Measurements from ENCODE around the gene NUDT22. TPM values are rescaled to one million over a fixed set of nuclear protein-coding genes. Genes with fewer than 3 reads are reported as not detected.

Gene NUDT22
- total RNA-seq, 1 experiment from 2014 or later: 31.9 TPM

DNA sequence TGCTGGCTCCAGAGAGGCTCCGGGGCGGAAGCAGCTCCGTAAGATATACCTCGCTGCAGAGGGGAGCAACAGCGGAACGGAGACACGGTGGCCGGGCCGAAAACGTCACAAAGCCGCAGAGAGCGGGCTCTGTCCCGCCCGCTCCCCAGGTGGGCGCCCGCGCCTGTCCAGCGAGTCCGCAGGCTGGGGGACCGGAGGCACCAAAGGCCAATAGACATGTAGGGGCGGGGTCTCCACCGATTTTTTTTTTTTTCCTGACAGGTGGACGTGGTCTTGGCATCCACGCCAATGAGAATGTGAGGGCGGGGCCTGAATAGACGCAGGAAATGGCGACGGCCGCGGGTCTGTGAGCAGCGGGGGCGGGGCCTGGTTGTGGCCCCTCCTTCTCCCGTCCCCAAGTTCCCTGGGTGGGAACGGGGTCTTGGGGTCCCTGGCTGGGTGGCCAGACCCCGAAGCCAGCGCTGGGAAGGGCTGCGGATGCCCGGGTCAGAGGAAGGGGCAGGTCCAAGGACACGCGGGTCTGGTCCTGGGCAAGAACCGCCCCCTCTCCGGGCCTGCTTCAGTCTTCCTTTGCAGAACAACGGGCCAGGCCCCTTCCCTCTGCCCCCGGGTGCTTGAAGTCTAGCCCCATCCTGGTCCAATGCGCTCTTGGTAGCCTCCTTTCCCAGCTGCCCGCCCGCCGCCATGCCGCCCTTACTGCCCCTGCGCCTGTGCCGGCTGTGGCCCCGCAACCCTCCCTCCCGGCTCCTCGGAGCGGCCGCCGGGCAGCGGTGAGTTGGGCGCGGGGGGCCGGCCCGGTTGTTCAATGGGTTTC lies 4.3 kb downstream of the NUDT22 start, which contains the start of gene DNAJC4:
Gene DNAJC4 (plus strand): TSS at position 378 of the 814 bp plus-strand sequence. CDS start 307 bp downstream, at position 685.
- peaks cover 2% of the 10 kb centered on the region; the same call in 1 of the 2 replicates for H3K36me3 ChIP-seq (ENCODE audit: control insufficient read depth, insufficient read depth, low read length)
- POLR2A ChIA-PET: interaction anchor here (1.0 to 1.3 kb wide), 2 partner anchors 11 to 15 kb away, joined by 4 to 5 read pairs; no protein-coding TSS in a partner anchor
- Mint-ChIP-seq H3K9me3 (ENCODE audit: unreplicated experiment) (no peaks in the 10 kb centered on the region), H3K27me3 (ENCODE audit: insufficient read depth, unreplicated experiment) (no peaks in the 10 kb centered on the region), H3K27ac (ENCODE audit: unreplicated experiment) (peak within 1 kb of the TSS; percentile 67), H3K36me3 (ENCODE audit: insufficient read depth, unreplicated experiment) (peaks cover 28% of the 10 kb centered on the region), H3K4me3 (ENCODE audit: unreplicated experiment) (peak within 1 kb of the TSS; percentile 83), H3K4me1 (ENCODE audit: low read depth, unreplicated experiment) (no peaks in the 10 kb centered on the region)
- CTCF ChIA-PET: no interaction called here
- peak within 1 kb of the TSS; percentile 81 for H3K4me3 ChIP-seq (ENCODE audit: low read depth, low read length)
- H3K9me3 ChIP-seq: no peaks in the 10 kb centered on the region
- no peak for TF ChIP-seq CTCF (IDR thresholded peaks at IDR 0.05; ENCODE audit: insufficient read depth in 1 of 2, low read depth in 1 of 2, low read length in 1 of 2, severe bottlenecking in 1 of 2, unreplicated experiment in 1 of 2)
- no peaks in the 10 kb centered on the region for H3K27me3 ChIP-seq (replicated peaks; ENCODE audit: control insufficient read depth, insufficient read depth, low read length)
- peaks cover 33% of the 10 kb centered on the region for H3K4me1 ChIP-seq
- no TSS peak for BruUV-seq (replicated peaks)
- intact Hi-C loops (cut with micrococcal nuclease; ENCODE audit: unreplicated experiment): no loop called here
- DNase-seq: peak; percentile 94 to 96

DNA sequence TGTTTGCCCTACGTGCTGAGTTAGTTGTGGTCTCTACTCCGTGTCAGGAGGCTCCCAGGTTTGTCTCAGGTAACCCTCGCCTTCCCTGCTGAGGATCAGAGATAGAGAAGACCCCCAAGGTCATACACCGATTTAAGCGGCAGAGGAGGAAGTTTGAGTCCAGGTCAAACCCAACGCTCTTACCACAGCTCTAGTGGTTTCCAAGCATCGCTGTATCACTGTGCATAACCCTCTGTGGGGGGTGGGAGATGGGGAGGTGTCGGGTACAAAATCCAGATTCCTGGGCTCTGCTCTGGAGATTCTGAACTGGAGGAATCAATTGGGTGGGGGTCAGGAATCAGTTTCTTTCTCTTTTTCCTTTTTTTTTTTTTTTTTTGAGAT lies 4.9 kb downstream of the NUDT22 start:
- DNase-seq: no peak
- peaks cover 36% of the 10 kb centered on the region for H3K4me1 ChIP-seq
- no peaks in the 10 kb centered on the region for H3K9me3 ChIP-seq
- intact Hi-C loops (cut with micrococcal nuclease; ENCODE audit: unreplicated experiment): no loop called here
- no TSS peak for BruUV-seq (replicated peaks)
- peaks cover 2% of the 10 kb centered on the region; the same call in 1 of the 2 replicates for H3K36me3 ChIP-seq (ENCODE audit: control insufficient read depth, insufficient read depth, low read length)
- Mint-ChIP-seq H3K36me3 (ENCODE audit: insufficient read depth, unreplicated experiment) (peaks cover 28% of the 10 kb centered on the region), H3K9me3 (ENCODE audit: unreplicated experiment) (no peaks in the 10 kb centered on the region), H3K4me3 (ENCODE audit: unreplicated experiment) (peak overlapping the region; percentile 83), H3K27ac (ENCODE audit: unreplicated experiment) (peak overlapping the region; percentile 67), H3K27me3 (ENCODE audit: insufficient read depth, unreplicated experiment) (no peaks in the 10 kb centered on the region), H3K4me1 (ENCODE audit: low read depth, unreplicated experiment) (no peaks in the 10 kb centered on the region)
- no peaks in the 10 kb centered on the region for H3K27me3 ChIP-seq (replicated peaks; ENCODE audit: control insufficient read depth, insufficient read depth, low read length)
- peak overlapping the region; percentile 81 for H3K4me3 ChIP-seq (ENCODE audit: low read depth, low read length)
- CTCF ChIA-PET: interaction anchor here (0.7 kb wide), 1 partner anchor 1499 kb away, joined by 6 read pairs; no protein-coding TSS in a partner anchor
- POLR2A ChIA-PET: interaction anchor here (0.7 to 1.3 kb wide), 2 partner anchors 10 to 13 kb away, joined by 5 read pairs; no protein-coding TSS in a partner anchor
- no peak for TF ChIP-seq CTCF (IDR thresholded peaks at IDR 0.05; ENCODE audit: insufficient read depth in 1 of 2, low read depth in 1 of 2, low read length in 1 of 2, severe bottlenecking in 1 of 2, unreplicated experiment in 1 of 2)

DNA sequence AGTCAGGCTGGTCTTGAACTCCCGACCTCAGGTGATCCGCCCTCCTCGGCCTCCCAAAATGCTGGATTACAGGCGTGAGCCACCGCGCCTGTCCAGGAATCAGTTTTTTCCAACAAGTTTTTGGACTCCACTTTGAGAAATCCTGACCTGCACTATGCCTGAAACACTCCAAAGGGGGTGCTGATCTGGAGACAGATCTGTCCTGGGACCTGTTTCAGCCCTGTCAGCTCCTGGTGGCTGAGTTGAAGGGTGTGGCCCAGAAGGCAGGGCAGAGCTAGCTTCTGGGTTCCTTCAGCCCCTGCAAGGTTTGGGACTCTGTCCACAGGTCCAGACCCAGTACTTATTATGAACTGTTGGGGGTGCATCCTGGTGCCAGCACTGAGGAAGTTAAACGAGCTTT lies 5.5 kb downstream of the NUDT22 start:
- no peaks in the 10 kb centered on the region for H3K27me3 Mint-ChIP-seq (ENCODE audit: insufficient read depth, unreplicated experiment)
- ChIA-PET CTCF (interaction anchor here (0.7 kb wide), 1 partner anchor 1500 kb away, joined by 6 read pairs; no protein-coding TSS in a partner anchor), POLR2A (interaction anchor here (0.7 to 1.3 kb wide), 2 partner anchors 10 to 12 kb away, joined by 5 read pairs; no protein-coding TSS in a partner anchor)
- Histone ChIP-seq H3K9me3 (no peaks in the 10 kb centered on the region), H3K4me3 (ENCODE audit: low read depth, low read length) (no peak overlapping the region), H3K27me3 (replicated peaks; ENCODE audit: control insufficient read depth, insufficient read depth, low read length) (no peaks in the 10 kb centered on the region), H3K36me3 (ENCODE audit: control insufficient read depth, insufficient read depth, low read length) (peaks cover 2% of the 10 kb centered on the region; the same call in 1 of the 2 replicates), H3K4me1 (peaks cover 35% of the 10 kb centered on the region)
- intact Hi-C loops (cut with micrococcal nuclease; ENCODE audit: unreplicated experiment): no loop called here
- BruUV-seq (replicated peaks): no TSS peak
- no peaks in the 10 kb centered on the region for H3K4me1 Mint-ChIP-seq (ENCODE audit: low read depth, unreplicated experiment)
- peak overlapping the region; percentile 83 for H3K4me3 Mint-ChIP-seq (ENCODE audit: unreplicated experiment)
- H3K27ac Mint-ChIP-seq (ENCODE audit: unreplicated experiment): no peak overlapping the region
- TF ChIP-seq CTCF (IDR thresholded peaks at IDR 0.05; ENCODE audit: insufficient read depth in 1 of 2, low read depth in 1 of 2, low read length in 1 of 2, severe bottlenecking in 1 of 2, unreplicated experiment in 1 of 2): no peak
- H3K36me3 Mint-ChIP-seq (ENCODE audit: insufficient read depth, unreplicated experiment): peaks cover 24% of the 10 kb centered on the region
- H3K9me3 Mint-ChIP-seq (ENCODE audit: unreplicated experiment): no peaks in the 10 kb centered on the region
- DNase-seq: no peak

Measured in Caco-2 (cell line).